Right renal cortex interstitium (tissue), 3 donors: Measurements from ENCODE around the gene AXIN1. TPM values are rescaled to one million over a fixed set of nuclear protein-coding genes. Genes with fewer than 3 reads are reported as not detected.
"Not testable (repeated sequence)": the region's sequence is repeated elsewhere in the genome, so short reads cannot be mapped to it uniquely, and the experiment has no call there.

Experiments
- DNase-seq, 3 donors: peaks; one replicate each; pipeline ENCODE4 v3.0.0-alpha.2; 2013; ENCODE audit warnings: low read depth in 3 of 3, low spot score in 2 of 3
- polyA plus RNA-seq, 3 donors: library from polyadenylated mRNA; unstranded; fragments of 120-200 nt; gene quantifications; one replicate each; pipeline ENCODE4 v1.2.1, GENCODE V29; 2013; ENCODE audit not compliant: insufficient read length in 3 of 3

Gene AXIN1
- polyA plus RNA-seq, 3 donors = 15.2 to 17.0 (median 15.5) TPM

DNA sequence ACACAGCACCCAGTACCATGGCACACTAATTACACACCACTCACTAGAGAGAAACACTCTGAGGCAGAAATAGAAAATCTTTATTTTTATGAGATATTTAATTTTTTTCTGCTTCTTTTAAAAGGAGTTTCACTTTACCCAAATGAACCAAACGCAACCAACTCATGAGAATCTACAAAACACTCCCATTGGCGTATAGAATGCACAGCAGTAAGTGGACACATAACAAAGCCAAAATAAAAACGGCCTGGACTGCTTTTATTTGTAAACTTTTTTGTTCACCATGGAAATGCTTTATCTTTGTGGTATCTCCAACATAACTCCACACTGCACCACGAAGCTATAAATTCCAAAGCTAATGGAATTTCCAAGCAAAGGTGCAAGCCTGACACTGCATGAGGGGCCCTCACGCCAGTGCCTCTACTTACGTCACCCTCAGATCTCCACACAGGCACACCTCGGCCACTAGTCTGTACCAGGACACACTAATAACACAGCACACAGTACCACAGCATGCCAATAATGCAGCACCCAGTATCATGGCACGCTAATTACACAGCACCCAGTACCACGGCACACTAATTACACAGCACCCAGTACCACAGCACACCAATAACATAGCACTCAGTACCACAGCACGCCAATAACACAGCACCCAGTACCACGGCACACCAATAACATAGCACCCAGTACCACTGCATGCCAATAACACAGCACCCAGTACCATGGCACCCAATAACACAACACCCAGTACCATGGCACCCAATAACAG lies 17.5 kb downstream of the AXIN1 start:
- DNase-seq = not testable (repeated sequence)

DNA sequence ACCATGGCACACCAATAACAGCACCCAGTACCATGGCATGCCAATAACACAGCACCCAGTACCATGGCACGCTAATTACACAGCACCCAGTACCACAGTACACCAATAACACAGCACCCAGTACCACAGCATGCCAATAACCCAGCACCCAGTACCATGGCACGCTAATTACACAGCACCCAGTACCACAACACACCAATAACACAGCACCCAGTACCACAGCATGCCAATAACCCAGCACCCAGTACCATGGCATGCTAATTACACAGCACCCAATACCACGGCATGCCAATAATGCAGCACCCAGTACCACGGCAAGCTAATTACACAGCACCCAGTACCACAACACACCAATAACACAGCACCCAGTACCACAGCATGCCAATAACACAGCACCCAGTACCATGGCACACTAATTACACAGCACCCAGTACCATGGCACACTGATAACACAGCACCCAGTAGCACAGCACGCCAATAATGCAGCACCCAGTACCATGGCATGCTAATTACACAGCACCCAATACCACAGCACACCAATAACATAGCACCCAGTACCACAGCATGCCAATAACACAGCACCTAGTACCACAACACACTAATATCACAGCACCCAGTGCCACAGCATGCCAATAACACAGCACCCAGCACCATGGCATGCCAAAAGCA lies 18.2 kb downstream of the AXIN1 start:
- not testable (repeated sequence) for DNase-seq

DNA sequence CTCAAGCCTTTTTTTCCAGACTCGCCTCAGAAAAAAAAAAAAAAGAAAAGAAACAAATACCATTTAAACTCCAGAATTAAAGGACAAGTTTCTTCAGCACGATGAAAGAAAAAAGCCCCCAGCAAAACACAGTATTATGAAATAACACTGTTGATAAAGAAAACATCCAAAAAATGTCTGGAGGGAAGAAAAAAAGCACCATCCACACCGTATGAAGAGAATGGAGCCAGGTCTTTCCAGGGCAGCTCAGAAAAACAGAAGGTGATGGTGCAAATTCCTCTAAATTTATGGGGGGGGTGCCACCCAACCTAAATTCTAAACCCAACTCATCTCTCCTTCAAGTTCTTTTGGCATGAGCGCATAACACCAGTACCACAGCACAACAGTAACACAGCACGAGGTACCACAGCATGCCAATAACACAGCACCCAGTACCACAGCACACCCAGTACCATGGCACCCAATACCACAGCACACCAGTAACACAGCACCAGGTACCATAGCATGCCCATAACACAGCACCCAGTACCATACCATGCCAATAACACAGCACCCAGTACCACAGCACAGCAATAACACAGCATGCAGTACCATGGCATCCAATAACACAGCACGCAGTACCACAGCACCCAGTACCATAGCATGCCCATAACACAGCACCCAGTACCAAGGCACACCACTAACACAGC lies 19.0 kb downstream of the AXIN1 start:
- no peak for DNase-seq

DNA sequence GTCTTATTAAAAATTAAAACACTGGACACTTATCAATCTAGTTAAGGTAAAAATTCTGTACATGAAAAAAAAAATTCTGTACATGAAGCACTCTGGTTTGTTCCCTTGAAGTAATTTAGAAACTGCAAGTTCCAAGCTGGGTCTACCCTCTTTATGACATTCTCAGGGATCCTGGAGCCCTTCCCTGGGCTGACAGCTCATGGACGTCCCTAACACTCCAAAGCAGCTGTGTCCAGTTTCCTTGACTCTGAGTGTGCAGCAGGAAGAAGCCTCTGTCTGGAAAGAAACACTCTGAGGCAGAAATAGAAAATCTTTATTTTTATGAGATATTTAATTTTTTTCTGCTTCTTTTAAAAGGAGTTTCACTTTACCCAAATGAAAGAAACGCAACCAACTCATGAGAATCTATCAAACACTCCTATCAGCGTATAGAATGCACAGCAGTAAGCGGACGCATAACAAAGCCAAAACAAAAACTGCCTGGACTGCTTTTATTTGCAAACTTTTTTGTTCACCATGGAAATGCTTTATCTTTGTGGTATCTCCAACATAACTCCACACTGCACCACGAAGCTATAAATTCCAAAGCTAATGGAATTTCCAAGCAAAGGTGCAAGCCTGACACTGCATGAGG lies 21.2 kb downstream of the AXIN1 start:
- DNase-seq = not testable (repeated sequence)

DNA sequence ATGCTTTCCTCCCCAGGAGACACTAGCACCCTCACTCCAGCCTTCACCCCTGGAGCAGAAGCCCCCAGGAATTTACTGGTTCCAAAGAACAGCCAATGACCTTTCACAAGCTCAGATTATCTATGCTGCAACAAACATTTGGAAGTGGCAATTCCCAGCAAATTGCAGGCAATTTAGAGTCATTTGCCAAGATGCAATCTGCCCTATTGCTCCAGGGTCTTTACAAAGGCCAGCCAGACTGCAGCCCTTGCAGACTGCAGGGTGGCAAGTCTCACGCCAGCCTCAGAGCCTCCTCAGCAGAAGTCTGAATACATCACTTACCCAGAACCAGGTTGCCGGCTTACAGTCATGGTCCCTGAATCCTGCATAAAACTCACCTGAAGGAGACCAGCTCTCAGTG lies 21.8 kb downstream of the AXIN1 start:
- no peak for DNase-seq

DNA sequence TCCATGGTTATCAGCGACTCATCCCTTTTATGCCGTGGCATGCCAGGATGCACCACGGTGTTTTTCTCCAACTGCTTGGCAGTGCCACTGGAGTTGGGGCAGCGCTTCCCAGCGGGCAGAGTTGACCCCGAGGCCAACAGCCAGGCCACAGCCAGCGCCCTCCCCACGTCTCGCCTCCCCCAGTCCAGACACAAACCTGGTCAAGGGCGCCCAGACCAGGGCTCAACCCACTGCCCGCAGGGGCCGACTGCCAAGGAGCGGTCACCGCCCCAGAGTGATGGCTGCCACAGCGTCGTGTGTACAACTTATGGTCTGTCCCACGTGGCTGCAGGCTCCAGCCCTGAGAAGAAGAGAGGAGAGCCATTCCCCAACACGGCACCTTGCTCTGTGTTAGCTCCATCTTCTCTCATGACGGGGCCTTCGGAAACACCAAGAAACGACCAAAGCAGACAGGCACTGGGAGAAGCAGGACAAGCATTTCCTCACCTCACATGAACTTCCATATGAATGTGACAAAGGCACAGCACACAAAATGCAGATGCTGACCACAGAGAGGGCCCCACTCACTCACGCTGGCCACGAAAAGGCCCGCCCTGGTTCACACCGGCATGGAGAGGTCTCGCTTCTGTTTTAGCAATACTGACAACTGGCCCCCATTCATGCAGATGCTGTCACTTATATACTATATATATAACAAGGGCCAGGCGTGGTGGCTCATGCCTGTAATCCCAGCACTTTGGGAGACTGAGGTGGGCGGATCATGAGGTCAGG lies 27.0 kb downstream of the AXIN1 start:
- DNase-seq = no peak

DNA sequence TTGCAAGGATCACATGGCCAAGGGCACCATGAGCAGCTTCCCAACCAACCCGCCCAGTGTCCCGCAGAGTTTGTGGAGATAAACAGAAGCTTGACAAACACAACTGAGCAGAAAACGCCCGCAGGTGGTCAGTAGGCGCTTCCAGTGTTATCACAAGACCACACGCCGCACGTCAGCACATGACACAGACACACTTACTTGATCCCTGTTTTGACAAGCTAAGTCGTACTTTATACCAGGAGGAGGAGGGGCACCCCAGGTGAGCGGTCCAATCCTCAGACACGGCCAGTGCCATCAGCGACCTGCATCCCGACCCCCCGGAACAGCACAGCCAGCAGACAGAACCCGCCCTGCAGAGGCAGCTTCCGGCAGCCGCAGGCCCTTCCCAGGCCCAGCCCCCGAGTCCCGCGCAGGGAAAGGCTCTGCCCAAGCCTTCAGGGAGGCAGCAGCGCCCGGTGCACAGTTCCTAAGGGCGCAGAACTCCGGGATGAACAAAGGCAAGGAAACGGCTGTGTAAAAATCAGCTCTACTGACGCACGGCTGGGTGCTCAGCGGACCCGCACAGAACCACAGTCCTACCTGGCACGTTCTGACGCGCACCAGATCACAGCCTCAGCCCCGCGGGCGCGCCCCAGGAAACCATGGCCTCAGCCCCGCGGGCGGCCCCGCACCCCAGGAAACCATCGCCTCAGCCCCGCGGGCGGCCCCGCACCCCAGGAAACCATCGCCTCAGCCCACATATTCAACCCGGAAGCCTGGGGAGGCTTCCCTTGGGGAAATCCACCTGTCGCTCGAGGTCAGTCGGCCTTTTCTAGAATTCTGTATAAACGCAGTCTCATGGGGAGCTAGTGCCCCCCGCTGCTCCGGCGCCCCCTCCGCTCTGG lies 27.8 kb downstream of the AXIN1 start:
- no peak for DNase-seq

DNA sequence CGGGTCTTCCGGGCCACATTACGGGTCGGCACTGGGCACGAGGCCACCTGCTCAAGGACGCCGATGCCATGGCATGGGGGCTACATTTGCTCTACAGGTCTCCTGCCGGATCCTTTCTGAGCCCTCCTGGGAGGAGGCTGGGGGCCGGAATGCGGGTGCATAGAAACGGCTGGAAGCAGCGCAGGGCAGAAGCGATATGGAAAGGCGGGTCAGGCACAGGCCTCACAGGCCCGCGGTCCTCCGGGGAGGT lies 28.4 kb downstream of the AXIN1 start:
- DNase-seq = no peak

DNA sequence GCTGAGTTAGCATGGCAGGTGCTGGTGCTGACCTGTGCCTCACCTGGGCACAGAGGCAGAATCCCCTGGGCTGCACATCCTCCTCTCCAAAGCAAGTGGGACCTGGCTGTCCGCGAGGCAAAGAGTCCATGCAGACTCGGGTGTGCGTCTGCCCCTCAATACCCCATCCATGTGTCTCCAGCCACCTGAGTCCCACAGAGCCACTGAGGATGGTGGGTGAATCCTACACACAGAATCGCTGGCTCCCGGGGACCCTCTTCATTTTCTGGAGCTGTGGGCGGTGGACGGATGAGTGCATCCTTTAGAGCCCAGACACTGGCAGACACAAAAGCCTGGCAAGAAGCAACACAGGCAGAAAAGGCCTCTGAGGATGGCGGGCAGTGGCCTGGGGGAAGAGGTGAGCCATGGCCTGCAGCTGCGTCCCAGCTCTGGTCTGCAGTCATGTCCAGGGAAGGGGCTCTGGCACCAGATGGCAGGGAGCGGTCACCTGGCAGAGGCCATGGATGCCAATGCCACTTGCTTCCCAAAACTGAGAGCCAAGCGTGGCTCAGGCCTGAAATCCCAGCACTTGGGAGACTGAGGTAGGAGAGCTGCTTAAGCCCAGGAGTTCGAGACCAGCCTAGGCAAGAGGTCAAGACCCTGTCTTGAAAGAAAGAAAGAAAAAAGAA lies 29.9 kb downstream of the AXIN1 start:
- DNase-seq = no peak

DNA sequence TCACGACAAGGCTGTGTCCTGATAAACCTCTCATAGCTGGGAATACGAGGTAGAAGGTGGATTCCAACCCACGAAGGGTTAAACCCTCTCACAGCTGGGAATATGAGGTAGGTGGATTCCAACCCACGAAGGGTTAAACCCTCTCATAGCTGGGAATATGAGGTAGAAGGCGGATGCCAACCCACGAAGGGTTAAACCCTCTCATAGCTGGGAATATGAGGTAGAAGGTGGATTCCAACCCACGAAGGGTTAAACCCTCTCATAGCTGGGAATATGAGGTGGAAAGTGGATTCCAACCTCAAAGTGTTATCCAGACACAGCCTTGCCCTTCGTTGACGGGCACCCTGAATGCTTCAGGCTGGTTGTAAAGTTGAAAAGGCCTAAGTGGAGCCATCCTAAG lies 31.0 kb downstream of the AXIN1 start:
- DNase-seq = no peak

DNA sequence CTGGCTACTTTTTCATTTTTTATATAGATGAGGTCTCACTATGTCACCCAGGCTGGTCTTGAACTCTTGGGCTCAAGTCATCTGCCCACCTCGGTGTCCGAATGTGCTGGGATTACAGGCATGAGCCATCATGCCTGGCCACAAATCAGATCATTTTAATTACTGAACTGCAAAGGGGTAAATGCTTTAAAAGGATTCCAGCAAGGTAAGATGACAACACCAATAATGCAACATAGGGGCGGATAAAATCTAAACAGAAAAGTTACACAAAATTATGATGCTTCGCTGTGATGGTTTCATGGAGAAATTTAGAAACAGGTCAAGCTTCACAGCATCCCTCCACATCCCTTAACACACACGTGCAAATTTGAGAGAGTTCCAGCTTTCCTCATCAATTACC lies 32.3 kb downstream of the AXIN1 start:
- DNase-seq = no peak

DNA sequence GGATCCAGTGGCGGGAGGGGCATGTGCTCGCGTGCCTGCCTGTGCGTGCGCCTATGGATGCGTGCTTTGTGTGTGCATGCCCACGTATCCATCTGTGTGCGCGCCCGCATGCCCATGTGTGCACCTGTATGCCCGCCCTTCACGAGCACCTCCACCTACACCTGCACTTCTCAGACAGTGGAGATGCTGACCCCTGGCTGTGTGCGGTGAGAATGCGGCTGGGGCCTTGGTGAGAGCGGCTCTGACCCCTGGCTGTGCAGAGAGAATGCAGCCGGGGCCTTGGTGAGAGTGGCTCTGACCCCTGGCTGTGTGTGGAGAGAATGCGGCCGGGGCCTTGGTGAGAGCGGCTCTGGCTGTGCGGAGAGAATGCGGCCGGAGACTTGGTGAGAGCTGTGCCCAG lies 33.9 kb downstream of the AXIN1 start:
- DNase-seq = no peak

DNA sequence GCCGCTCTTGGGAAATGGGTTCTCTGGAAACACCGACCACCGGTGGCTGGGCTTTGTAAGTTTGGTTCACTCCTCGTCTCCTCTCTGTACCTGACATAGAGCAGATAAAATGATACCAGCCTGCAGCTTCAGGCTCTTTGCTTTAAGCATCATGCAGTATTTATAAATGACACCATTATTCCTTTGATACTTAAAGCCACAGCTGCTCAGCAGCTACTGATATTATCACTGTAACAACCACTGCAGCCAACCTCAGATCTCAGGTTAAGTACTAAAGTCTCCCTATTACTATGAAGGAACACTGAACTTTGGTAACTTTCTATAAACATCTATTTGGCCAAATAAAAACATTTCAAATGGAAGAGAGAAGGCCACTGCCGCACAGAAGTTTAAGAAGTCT lies 34.9 kb downstream of the AXIN1 start:
- DNase-seq = no peak

DNA sequence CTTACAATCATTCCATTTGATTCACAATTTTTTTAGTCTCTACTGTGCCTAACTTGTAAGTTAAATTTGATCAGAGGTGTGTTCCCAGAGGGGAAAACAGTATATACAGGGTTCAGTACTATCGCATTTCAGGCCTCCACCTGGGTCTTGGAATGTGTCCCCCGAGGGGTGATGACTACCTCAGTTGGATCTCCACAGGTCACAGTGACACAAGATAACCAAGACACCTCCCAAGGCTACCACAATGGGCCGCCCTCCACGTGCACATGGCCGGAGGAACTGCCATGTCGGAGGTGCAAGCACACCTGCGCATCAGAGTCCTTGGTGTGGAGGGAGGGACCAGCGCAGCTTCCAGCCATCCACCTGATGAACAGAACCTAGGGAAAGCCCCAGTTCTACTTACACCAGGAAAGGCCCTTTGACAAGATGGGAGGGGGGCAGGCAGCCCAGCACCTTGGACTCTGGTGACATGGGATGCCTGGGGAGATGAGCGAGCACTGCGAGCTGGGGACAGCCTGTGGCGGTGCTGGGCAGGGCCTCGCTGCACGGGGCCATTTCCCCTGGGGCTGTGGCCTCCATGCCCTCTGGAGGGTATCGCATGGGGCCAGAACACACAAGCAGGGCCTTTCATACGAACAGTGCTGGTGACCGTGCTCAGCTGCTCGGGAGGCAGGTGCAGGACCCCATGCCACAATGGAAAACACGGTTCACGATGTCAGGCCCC lies 35.6 kb downstream of the AXIN1 start:
- no peak for DNase-seq

DNA sequence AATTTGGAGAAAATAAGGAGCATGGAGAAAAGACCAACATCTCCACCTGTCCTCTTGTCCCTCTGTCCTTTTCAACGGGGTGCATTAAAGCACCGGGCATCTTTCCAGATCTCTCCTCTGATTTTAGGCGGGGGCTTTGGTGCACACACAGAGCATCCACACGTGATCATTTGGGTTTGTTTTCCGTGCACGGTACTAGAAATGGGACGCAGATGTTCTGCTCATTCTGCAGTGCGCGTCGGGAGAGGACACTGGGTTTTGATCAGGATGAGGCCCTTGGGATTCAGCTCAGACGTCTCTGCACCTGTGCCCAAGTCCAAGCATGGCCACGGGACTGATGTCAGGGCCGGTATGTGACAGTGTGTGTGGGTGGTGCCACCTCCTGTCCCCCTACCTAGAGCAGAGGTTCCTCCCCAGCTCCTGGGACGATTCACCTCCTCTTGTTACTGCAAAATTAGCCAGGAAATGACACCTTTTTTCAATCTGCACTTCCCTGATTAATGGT lies 37.7 kb downstream of the AXIN1 start:
- no peak for DNase-seq

DNA sequence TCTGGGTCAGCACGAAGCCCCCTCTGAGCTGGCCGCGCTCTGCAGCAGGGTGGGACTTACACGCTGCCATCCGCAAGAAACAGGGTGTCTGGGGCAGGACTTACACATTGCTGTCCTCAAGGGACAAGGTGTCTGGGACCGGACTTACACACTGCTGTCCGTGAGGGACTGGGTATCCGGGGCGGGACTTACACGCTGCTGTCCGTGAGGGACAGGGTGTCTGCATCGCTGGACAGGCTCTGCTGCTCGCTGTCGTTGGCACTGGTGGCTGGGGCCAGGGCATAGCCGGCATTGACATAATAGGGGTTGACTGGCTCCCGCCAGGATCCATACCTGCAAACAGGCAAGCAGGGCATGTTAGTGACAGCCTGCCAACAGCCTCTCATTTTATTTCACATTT lies 38.2 kb downstream of the AXIN1 start:
- DNase-seq = no peak

DNA sequence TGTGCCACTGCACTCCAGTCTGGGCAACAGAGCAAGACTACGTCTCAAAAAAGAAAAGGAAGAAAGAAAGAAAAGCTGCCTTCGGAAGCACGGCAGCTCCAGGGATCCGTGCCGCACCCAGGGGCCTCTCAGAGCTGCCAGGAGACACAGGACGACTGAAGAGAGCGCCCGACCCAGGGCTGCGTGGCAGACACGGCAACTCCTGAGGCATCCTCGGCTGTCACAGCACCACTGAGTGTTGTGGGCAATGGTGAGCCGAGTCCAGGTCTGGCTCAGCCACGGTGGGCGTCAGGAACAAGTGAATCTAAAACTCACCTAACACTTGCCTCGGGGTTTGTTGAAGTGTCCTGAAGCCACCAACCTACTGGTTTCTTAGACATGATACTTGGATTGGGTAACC lies 40.8 kb downstream of the AXIN1 start:
- DNase-seq = no peak

DNA sequence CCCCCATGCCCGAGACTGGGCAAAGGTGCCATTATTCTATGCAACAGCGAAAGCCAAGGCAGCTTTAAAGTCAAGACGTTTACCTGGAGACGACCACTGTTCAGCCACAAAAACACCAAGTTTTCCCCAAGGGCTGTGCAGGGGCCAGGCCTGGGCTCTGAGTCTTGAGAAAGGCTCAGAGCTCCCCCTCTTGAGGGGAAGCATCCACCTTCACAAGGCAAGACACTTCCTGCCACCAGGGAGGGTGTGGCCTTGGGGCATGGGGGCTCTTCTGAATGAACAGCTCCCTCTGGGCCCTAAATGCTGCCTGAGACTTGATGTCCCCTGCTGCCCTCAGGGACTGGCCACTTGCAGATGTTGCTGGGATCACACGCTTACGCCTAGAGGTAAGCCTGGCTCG lies 43.0 kb downstream of the AXIN1 start:
- DNase-seq = no peak
